RPMI7951 (cell line): Measurements from ENCODE around the gene CTBP2. TPM values are rescaled to one million over a fixed set of nuclear protein-coding genes. Genes with fewer than 3 reads are reported as not detected.
A peak's percentile ranks its signal among the peaks of the same experiment; 100 is the strongest.

ENCODE experiments used
- DNase-seq: peaks from one replicate; pipeline ENCODE4 v3.0.0-alpha.2; 2012; ENCODE audit warnings: low read depth
- total RNA-seq: library from RNA; depleted of rRNA; stranded (reverse); fragments of >200 nt; shearing (Covaris generic); gene quantifications from 2 replicates; pipeline ENCODE4 v1.2.3, GENCODE V29; 2014

Gene CTBP2
- total RNA-seq, 1 experiment from 2014 or later, result 45.4 TPM

GRCh38 chr10:125043841-125044658, 116.3 kb downstream of the CTBP2 start:
- no peak for DNase-seq

- DNase-seq, result no peak
Observed at GRCh38 chr10:125041856-125042506, 118.4 kb downstream of the CTBP2 start.

- no peak for DNase-seq
Observed at GRCh38 chr10:125039354-125039769, 121.0 kb downstream of the CTBP2 start.

GRCh38 chr10:125038637-125039036, 121.7 kb downstream of the CTBP2 start:
- DNase-seq, result peak; percentile 33

- peak; percentile 80 for DNase-seq
Observed at GRCh38 chr10:125037145-125037877, 123.1 kb downstream of the CTBP2 start.

- no peak for DNase-seq
Observed at GRCh38 chr10:125035588-125036295, 124.6 kb downstream of the CTBP2 start.

GRCh38 chr10:125035136-125035535, 125.2 kb downstream of the CTBP2 start:
- peak; percentile 89 for DNase-seq

GRCh38 chr10:125034675-125035074, 125.7 kb downstream of the CTBP2 start:
- peak; percentile 17 for DNase-seq

- DNase-seq, result no peak
Observed at GRCh38 chr10:125033146-125033924, 127.0 kb downstream of the CTBP2 start.

- DNase-seq, result no peak
Observed at GRCh38 chr10:125032474-125033020, 127.8 kb downstream of the CTBP2 start.

GRCh38 chr10:125030567-125031197, 129.7 kb downstream of the CTBP2 start:
- DNase-seq, result no peak

- no peak for DNase-seq
Observed at GRCh38 chr10:125029584-125030242, 130.7 kb downstream of the CTBP2 start.

- no peak for DNase-seq
Observed at GRCh38 chr10:125027871-125028869, 132.2 kb downstream of the CTBP2 start.

GRCh38 chr10:125026974-125027735, 133.2 kb downstream of the CTBP2 start:
- DNase-seq, result no peak

- DNase-seq, result no peak
Observed at GRCh38 chr10:125026036-125026931, 134.1 kb downstream of the CTBP2 start.

- DNase-seq, result no peak
Observed at GRCh38 chr10:125025341-125025740, 135.0 kb downstream of the CTBP2 start.
